PC-9 (cell line): Measurements from ENCODE around the gene SLC6A9. TPM values are rescaled to one million over a fixed set of nuclear protein-coding genes. Genes with fewer than 3 reads are reported as not detected.

Experiments used
- BruUV-seq: library from RNA; stranded (reverse); fragments of 400-500 nt; replicated peaks from 2 replicates; lab custom pipeline; 2021; lab: Mats Ljungman, UMichigan
- CTCF ChIA-PET: fragments of 300-600 bp; sonication (Branson Sonifier 250); formaldehyde crosslinking; loops from one replicate; lab custom pipeline; 2022; ENCODE audit warnings: antibody characterized with exemption; lab: Charles Lee
- POLR2A ChIA-PET: fragments of 300-600 bp; sonication (Branson Sonifier 250); formaldehyde crosslinking; loops from one replicate; lab custom pipeline; 2022; ENCODE audit warnings: antibody characterized with exemption; ENCODE audit not compliant: unreplicated experiment; lab: Charles Lee
- DNase-seq, 2 experiments: peaks; one replicate each; pipeline versions ENCODE4 v3.0.0 to v3.0.0-alpha.2; 2015 to 2022; ENCODE audit warnings: mixed read lengths in 1 of 2
- H2AFZ ChIP-seq: fragments of 200-600 bp; sonication (generic); 2 replicates; pipeline ENCODE4 v1.8.1; 2017; ENCODE audit warnings: antibody characterized with exemption
- H3F3A ChIP-seq: fragments of 200-600 bp; sonication (generic); 2 replicates; pipeline ENCODE4 v1.8.1; 2017; ENCODE audit warnings: antibody characterized with exemption, mild to moderate bottlenecking, low read depth; ENCODE audit not compliant: insufficient read depth
- H3K27ac ChIP-seq: fragments of 200-600 bp; sonication (generic); 2 replicates; pipeline ENCODE4 v1.6.1; 2016; ENCODE audit warnings: mixed run types
- H3K27me3 ChIP-seq: fragments of 200-600 bp; sonication (generic); 2 replicates; pipeline ENCODE4 v1.6.1; 2016; ENCODE audit warnings: low read depth, mixed run types; ENCODE audit not compliant: insufficient read depth
- H3K36me3 ChIP-seq: fragments of 200-600 bp; sonication (generic); 2 replicates; pipeline ENCODE4 v1.6.1; 2016; ENCODE audit warnings: low read depth, mixed run types
- H3K4me1 ChIP-seq: fragments of 200-600 bp; sonication (generic); replicated peaks from 2 replicates; pipeline ENCODE4 v1.6.1; 2016; ENCODE audit warnings: mixed run types; ENCODE audit not compliant: insufficient read depth
- H3K4me2 ChIP-seq: fragments of 200-600 bp; sonication (generic); 2 replicates; pipeline ENCODE4 v1.6.1; 2017; ENCODE audit warnings: mixed run types
- H3K4me3 ChIP-seq: fragments of 200-600 bp; sonication (generic); 2 replicates; pipeline ENCODE4 v1.6.1; 2016; ENCODE audit warnings: mixed run types
- H3K79me2 ChIP-seq: fragments of 200-600 bp; sonication (generic); 2 replicates; pipeline ENCODE4 v1.6.1; 2017; ENCODE audit warnings: low read depth, mixed run types
- H3K9me2 ChIP-seq: fragments of 200-600 bp; sonication (generic); 2 replicates; pipeline ENCODE4 v1.8.1; 2017; ENCODE audit warnings: mild to moderate bottlenecking; ENCODE audit not compliant: insufficient read depth
- H3K9me3 ChIP-seq: fragments of 200-600 bp; sonication (generic); 2 replicates; pipeline ENCODE4 v1.8.1; 2016; ENCODE audit warnings: low read depth; ENCODE audit not compliant: insufficient read depth
- H4K20me1 ChIP-seq: fragments of 200-600 bp; sonication (generic); 2 replicates; pipeline ENCODE4 v1.8.1; 2017; ENCODE audit not compliant: insufficient read depth
- CTCF ChIP-seq: fragments of 200-600 bp; sonication (generic); conservative IDR thresholded peaks from 2 replicates; pipeline ENCODE4 v1.6.1; 2017; ENCODE audit warnings: mixed run types, antibody characterized with exemption, mild to moderate bottlenecking, moderate library complexity
- EZH2 ChIP-seq: fragments of 200-600 bp; sonication (generic); IDR thresholded peaks from 2 replicates; pipeline ENCODE4 v1.8.0; 2017; ENCODE audit warnings: antibody characterized with exemption, low read depth
- intact Hi-C: fragments of 100-400 bp; cut with micrococcal nuclease; formaldehyde crosslinking; loops from one replicate; pipeline ENCODE4 v1.10.0; 2022; ENCODE audit not compliant: unreplicated experiment
- total RNA-seq: library from RNA; stranded (reverse); gene quantifications from 2 replicates; pipeline ENCODE4 v1.2.3, GENCODE V29; 2021

The SLC6A9 gene
- total RNA-seq, 1 experiment from 2014 or later: 70.1 TPM

DNA sequence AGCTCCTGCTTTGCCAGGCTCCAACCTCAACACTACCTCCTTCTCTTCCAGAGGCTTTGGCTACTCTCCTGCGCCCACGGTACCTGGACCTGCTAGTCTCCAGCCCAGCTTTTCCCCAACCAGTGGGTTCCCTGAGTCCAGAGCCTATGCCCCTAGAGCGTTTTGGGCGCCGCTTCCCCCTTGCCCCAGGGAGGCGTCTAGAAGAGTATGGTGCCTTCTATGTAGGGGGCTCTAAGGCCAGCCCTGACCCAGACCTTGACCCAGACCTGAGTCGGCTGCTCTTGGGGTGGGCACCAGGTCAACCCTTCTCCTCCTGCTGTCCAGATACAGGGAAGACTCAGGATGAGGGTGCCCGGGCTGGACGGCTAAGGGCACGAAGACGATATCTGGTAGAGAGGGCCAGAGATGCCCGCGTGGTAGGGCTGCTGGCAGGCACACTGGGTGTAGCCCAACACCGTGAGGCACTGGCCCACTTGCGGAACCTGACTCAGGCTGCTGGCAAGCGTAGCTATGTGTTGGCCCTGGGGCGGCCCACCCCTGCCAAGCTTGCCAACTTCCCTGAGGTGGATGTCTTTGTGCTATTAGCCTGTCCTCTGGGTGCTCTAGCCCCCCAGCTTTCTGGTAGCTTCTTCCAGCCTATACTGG lies 59.8 kb downstream of the SLC6A9 start:
- no peaks in the 10 kb centered on the region for H3K9me2 ChIP-seq
- H3K4me2 ChIP-seq: peak overlapping the region; percentile 96; the same call in 1 of the 2 replicates
- peaks cover 33% of the 10 kb centered on the region for H3F3A ChIP-seq
- no peak overlapping the region for H2AFZ ChIP-seq
- ChIA-PET CTCF (interaction anchor here (0.6 to 0.9 kb wide), 2 partner anchors 26 to 756 kb away, joined by 3 to 6 read pairs; no protein-coding TSS in a partner anchor), POLR2A (no interaction called here)
- no TSS peak for BruUV-seq
- peaks cover 34% of the 10 kb centered on the region for H3K79me2 ChIP-seq
- TF ChIP-seq EZH2: no peak
- no peak for TF ChIP-seq CTCF
- no peaks in the 10 kb centered on the region for H3K9me3 ChIP-seq
- H4K20me1 ChIP-seq: no peaks in the 10 kb centered on the region
- no peak overlapping the region for H3K27ac ChIP-seq
- H3K4me3 ChIP-seq: no peak overlapping the region
- H3K4me1 ChIP-seq: peaks cover 24% of the 10 kb centered on the region
- intact Hi-C loops: loop anchor here (10.0 kb wide), 1 partner anchor 267 kb away; the partner anchor contains the start of gene ST3GAL3
- H3K36me3 ChIP-seq: peaks cover 10% of the 10 kb centered on the region
- no peaks in the 10 kb centered on the region for H3K27me3 ChIP-seq
- no peak for DNase-seq

DNA sequence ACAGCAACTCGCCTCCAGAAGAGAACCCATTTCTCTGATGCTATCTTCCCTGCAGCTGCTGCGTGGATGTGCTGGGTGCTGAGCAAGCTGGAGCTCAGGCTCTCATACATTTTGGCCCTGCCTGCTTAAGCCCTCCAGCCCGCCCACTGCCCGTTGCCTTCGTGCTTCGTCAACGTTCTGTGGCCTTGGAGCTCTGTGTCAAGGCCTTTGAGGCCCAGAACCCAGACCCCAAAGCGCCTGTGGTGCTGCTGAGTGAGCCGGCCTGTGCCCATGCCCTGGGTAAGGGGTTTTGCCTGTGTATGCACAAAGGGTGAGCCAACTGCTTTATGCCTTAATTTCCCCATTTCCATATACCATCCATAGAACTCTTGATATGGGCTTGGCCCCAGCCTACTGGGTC lies 60.4 kb downstream of the SLC6A9 start:
- no peak for DNase-seq
- H3K36me3 ChIP-seq: 0 out of 2 replicates have a peak, but pooled peaks cover 6% of the 10 kb centered on the region
- intact Hi-C loops: loop anchor here (10.0 kb wide), 1 partner anchor 266 kb away; the partner anchor contains the start of gene ST3GAL3
- TF ChIP-seq EZH2 (no peak), CTCF (no peak)
- ChIA-PET CTCF (interaction anchor here (0.6 to 0.9 kb wide), 4 partner anchors 25 to 756 kb away, joined by 3 to 6 read pairs (median 4); partner anchors contain the start of gene PTPRF), POLR2A (no interaction called here)
- no peaks in the 10 kb centered on the region for H4K20me1 ChIP-seq
- no peaks in the 10 kb centered on the region for H3K27me3 ChIP-seq
- H3K4me3 ChIP-seq: peak overlapping the region; percentile 100; the same call in 1 of the 2 replicates
- H3K79me2 ChIP-seq: peaks cover 29% of the 10 kb centered on the region
- no TSS peak for BruUV-seq
- peak overlapping the region; percentile 96 for H3K4me2 ChIP-seq
- no peaks in the 10 kb centered on the region for H3K9me2 ChIP-seq
- peaks cover 31% of the 10 kb centered on the region for H3F3A ChIP-seq
- no peak overlapping the region for H2AFZ ChIP-seq
- H3K9me3 ChIP-seq: no peaks in the 10 kb centered on the region
- H3K27ac ChIP-seq: no peak overlapping the region
- H3K4me1 ChIP-seq: peaks cover 19% of the 10 kb centered on the region

DNA sequence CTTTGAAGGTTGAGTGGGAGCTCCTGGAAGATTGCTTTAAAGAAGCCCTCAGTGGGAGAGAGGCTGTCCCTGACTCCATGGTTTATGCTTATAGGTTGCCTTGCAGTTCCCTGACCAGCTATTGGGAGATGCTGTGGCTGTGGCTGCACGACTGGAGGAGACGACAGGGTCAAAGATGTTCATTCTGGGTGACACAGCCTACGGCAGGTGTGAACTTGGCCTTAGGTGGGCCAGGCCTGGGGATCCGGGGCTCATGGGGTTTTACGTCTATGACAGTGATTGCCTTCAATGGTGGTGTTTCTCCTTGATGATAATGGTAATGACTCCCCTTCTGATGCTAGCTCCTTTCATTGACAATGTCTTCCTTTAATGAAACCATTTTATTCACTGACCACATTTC lies 60.8 kb downstream of the SLC6A9 start:
- intact Hi-C loops: loop anchor here (10.0 kb wide), 1 partner anchor 266 kb away; the partner anchor contains the start of gene ST3GAL3
- POLR2A ChIA-PET: no interaction called here

More for the DNA sequence above, 60.8 kb downstream of the SLC6A9 start:
- Histone ChIP-seq H3K4me1 (peaks cover 15% of the 10 kb centered on the region), H3K36me3 (0 out of 2 replicates have a peak, but pooled peaks cover 6% of the 10 kb centered on the region), H3K9me3 (no peaks in the 10 kb centered on the region), H3K9me2 (no peaks in the 10 kb centered on the region), H4K20me1 (no peaks in the 10 kb centered on the region), H3K4me2 (peak overlapping the region; percentile 96), H3K27me3 (no peaks in the 10 kb centered on the region), H2AFZ (peak overlapping the region; percentile 86), H3K27ac (no peak overlapping the region), H3K4me3 (peak overlapping the region; percentile 100), H3K79me2 (peaks cover 25% of the 10 kb centered on the region), H3F3A (peaks cover 31% of the 10 kb centered on the region)
- CTCF ChIA-PET: interaction anchor here (0.6 to 1.3 kb wide), 6 partner anchors 25 to 757 kb away, joined by 3 to 8 read pairs (median 5); partner anchors contain the start of gene PTPRF
- no TSS peak for BruUV-seq
- TF ChIP-seq CTCF (no peak), EZH2 (no peak)
- DNase-seq: no peak
